Urothelium cell line (cell line): ENCODE measurements around the gene HSD17B8.

Experiments used
- DNase-seq: peaks from one replicate; pipeline ENCODE4 v3.0.0; 2011; ENCODE audit warnings: low spot score, mixed read lengths
- FAIRE-seq: peaks from 2 replicates; lab custom pipeline; 2011; peaks lifted over from hg19 to GRCh38; lab: Jason Lieb, UNC

Gene HSD17B8

GRCh38 chr6:33204415-33205190 lies at the start of gene HSD17B8:
TSS of gene HSD17B8 (plus strand) at chr6:33204655. CDS start at chr6:33204669, 14 bp downstream.
- FAIRE-seq (no peak), DNase-seq (peak; percentile 73)

- no peak for DNase-seq
- FAIRE-seq, result no peak
Observed at GRCh38 chr6:33156561-33156960, 47.9 kb upstream of the HSD17B8 start.

DNA sequence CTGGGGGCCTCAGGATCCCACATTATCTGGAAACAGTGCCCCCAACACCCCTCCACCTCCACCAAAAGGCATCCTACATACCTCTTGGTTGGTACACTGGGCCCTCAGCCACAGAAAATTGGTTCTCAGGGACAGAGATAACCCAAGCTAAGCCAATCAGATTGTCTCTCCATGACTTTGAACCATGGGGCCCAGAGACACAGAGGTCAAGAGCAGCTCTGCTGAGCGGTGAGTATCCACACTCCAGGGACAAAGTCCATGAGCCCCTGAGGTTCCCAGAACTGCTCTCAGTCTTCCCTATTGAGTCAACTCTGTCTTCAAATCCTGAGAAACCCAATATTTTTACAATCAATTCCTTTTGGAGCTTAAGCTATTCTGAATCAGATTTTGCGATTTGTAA lies 47.5 kb upstream of the HSD17B8 start:
- FAIRE-seq, result no peak
- DNase-seq, result no peak

- DNase-seq (no peak), FAIRE-seq (no peak)
Observed at GRCh38 chr6:33160096-33160495, 44.4 kb upstream of the HSD17B8 start.

GRCh38 chr6:33160728-33161344 lies 43.6 kb upstream of the HSD17B8 start:
- FAIRE-seq (no peak), DNase-seq (peak; percentile 85)

- peak; percentile 90 for DNase-seq
- FAIRE-seq, result peak; percentile 76
Observed at GRCh38 chr6:33161354-33162331, 42.8 kb upstream of the HSD17B8 start.

GRCh38 chr6:33163540-33163939 lies 40.9 kb upstream of the HSD17B8 start:
- no peak for FAIRE-seq
- no peak for DNase-seq

GRCh38 chr6:33164176-33164575 lies 40.3 kb upstream of the HSD17B8 start:
- FAIRE-seq, result no peak
- no peak for DNase-seq

DNA sequence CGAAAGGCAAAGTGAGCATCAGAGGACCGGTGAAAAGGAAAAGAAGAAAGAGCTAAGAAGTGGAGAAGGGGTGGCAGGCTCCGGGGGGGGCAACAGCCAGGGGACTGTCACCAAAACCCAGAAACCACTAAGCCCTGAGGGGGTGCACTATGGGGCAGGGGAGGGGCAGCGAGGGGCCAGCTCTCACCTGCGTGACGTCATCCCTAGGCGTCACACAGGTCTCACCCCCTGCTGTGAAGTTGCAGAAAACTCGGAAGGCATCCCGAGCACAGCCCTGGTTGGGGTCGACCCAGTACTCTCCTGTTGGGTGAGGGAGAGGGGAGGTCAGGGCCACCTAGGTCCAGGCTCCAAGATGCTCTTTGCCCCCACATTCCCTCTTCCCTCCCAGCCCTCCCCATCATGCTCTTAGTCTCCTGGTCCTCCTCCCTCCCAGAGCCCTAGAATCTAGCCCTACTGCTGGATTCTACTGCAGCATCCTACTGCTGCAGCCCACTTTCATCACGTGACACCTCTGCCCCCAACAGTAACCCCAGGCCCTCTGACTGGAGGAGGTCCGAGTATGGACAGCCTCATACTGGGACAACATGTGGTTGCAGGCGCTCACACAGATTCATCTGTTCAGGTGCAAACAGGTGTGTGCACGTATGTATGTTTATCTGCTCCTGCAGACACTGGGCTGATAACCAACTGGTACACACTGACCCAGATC lies 39.6 kb upstream of the HSD17B8 start:
- FAIRE-seq (no peak), DNase-seq (no peak)

DNA sequence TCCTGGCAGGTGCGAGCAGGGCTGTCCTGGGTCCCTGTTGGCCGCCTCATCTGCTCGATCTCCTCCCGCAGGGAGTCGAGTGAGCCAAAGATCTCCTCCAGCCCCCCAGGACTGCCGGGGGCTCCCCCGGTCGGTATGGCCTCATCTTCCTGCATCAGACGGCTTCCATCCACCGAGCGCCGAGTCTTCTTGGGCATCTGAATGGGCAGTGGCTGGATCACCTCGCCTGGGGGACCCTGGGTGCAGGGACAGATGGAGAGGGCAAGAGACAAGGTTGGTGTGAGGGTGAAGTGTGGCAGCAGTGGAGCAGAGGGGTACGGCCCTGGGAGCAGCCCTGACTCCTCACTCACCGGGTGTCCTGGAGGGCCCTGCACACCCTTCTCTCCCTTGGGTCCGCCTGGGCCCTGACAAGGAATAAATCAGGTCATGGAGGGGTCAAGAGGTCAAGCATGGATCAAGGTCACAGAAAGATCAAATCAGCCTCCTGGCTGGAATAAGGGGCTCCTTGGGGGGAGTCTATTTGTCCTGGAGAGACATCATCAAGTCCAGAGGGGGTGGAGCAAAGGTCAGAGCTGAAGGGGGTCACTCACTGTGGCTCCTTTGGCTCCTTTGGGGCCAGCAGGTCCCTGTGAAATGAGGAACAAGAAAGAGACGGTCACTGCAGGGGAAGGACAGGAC lies 38.7 kb upstream of the HSD17B8 start:
- no peak for FAIRE-seq
- no peak for DNase-seq

- DNase-seq (no peak), FAIRE-seq (no peak)
Observed at GRCh38 chr6:33166363-33166762, 38.1 kb upstream of the HSD17B8 start.

DNA sequence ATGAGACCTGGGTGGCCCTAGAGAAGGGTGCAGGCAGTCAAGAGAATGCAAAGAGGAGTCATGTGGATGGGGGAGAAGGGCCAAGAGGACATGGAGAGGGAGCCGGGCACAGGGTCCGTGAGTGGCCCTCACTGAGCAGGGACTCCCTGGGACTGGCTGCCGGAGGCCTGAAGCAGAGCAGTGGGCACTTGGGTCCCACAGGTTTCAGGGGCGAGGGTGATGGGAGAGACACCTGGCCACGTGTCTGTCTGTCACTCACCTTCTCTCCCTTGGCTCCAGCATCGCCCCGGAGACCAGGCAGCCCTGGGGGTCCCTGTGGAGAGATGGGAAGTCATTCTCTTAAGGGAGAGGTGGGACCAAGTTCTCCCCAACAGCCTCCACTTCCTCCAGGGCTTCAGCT lies 37.6 kb upstream of the HSD17B8 start:
- FAIRE-seq (no peak), DNase-seq (no peak)

GRCh38 chr6:33167374-33168283 lies 36.8 kb upstream of the HSD17B8 start:
- no peak for DNase-seq
- no peak for FAIRE-seq

DNA sequence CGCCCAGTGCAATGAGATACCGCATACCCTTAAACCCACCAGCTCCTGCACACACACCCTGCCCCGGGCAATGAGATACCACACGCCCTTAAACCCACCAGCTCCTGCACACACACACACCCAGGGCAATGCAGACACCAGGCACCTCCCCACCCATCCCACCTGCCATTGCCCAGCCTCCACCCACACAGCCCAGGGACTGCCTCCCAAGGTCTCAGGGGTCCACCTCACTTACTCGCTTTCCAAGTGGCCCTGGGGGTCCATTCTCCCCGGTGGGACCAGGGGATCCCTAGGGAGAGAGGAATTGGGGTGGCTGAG lies 36.2 kb upstream of the HSD17B8 start:
- DNase-seq (no peak), FAIRE-seq (no peak)

DNA sequence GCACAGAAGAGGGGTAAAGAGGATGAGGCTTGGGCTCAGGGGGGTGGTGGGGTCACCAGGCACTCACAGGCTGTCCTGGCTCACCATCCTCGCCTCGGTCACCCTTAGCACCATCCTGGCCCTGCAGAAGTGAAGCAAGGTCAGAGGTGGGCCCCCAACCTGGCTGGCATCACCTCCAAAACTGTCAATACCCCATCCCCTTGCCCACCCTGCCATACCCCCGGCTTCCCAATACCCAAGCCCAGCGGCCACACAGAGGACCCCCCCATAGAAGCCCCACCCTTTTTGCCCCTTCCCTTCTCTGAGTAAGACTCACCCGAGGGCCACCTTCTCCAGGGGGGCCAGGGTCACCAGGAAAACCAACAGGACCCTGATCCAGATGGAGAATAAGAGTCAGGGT lies 35.8 kb upstream of the HSD17B8 start:
- no peak for DNase-seq
- FAIRE-seq, result no peak

- FAIRE-seq (no peak), DNase-seq (no peak)
Observed at GRCh38 chr6:33169291-33170175, 34.9 kb upstream of the HSD17B8 start.

- no peak for FAIRE-seq
- DNase-seq, result no peak
Observed at GRCh38 chr6:33170176-33171015, 34.1 kb upstream of the HSD17B8 start.
